Stimulated activated CD8-positive, alpha-beta memory T cell treated with anti-CD3 and anti-CD28 coated beads, Interleukin-7, amount 100 ng/mL, for 4 hours (primary cell): ENCODE results near the gene AADAT.

Experiments used
- DNase-seq, 2 donors: peaks; one replicate each; pipeline ENCODE4 v3.0.0-alpha.2; 2020; ENCODE audit warnings: low read depth in 2 of 2

AADAT gene

GRCh38 chr4:170033999-170034398 is 55.8 kb downstream of the AADAT start:
- DNase-seq = no peak

GRCh38 chr4:170030121-170030520 is 59.6 kb downstream of the AADAT start:
- DNase-seq = no peak

- DNase-seq = peak; percentile 80 to 81
Observed at GRCh38 chr4:170027181-170027829, 62.5 kb downstream of the AADAT start.

- peak; percentile 41 to 80 for DNase-seq
Observed at GRCh38 chr4:170026253-170027021, 63.3 kb downstream of the AADAT start, which contains the start of gene MFAP3L. TSS of gene MFAP3L (minus strand) at chr4:170026395. CDS start at chr4:170005877, 20,518 bp downstream.

- peak in 1 of 2 donors; percentile 10 for DNase-seq
Observed at GRCh38 chr4:170025523-170026252, 64.1 kb downstream of the AADAT start.

- DNase-seq = no peak
Observed at GRCh38 chr4:170022211-170022610, 67.5 kb downstream of the AADAT start.

- DNase-seq = no peak
Observed at GRCh38 chr4:170017252-170017651, 72.5 kb downstream of the AADAT start.

GRCh38 chr4:170015285-170015684 is 74.5 kb downstream of the AADAT start:
- no peak for DNase-seq

GRCh38 chr4:170014359-170015011 is 75.3 kb downstream of the AADAT start:
- no peak for DNase-seq

- no peak for DNase-seq
Observed at GRCh38 chr4:170012629-170012958, 77.2 kb downstream of the AADAT start.

GRCh38 chr4:170011921-170012628 is 77.7 kb downstream of the AADAT start:
- DNase-seq = no peak
